Right renal cortex interstitium (tissue), 3 donors: ENCODE results near the gene RPA1. TPM values are rescaled to one million over a fixed set of nuclear protein-coding genes. Genes with fewer than 3 reads are reported as not detected.
A peak's percentile ranks its signal among the peaks of the same experiment; 100 is the strongest.
"Not testable (repeated sequence)": the region's sequence is repeated elsewhere in the genome, so short reads cannot be mapped to it uniquely, and the experiment has no call there.

Experiments
- DNase-seq, 3 donors: peaks; one replicate each; pipeline ENCODE4 v3.0.0-alpha.2; 2013; ENCODE audit warnings: low read depth in 3 of 3, low spot score in 2 of 3
- polyA plus RNA-seq, 3 donors: library from polyadenylated mRNA; unstranded; fragments of 120-200 nt; gene quantifications; one replicate each; pipeline ENCODE4 v1.2.1, GENCODE V29; 2013; ENCODE audit not compliant: insufficient read length in 3 of 3

RPA1 gene
- polyA plus RNA-seq, 3 donors: 120 to 145 (median 132) TPM

GRCh38 chr17:1810450-1811103 is 19.2 kb upstream of the RPA1 start:
- no peak for DNase-seq

DNA sequence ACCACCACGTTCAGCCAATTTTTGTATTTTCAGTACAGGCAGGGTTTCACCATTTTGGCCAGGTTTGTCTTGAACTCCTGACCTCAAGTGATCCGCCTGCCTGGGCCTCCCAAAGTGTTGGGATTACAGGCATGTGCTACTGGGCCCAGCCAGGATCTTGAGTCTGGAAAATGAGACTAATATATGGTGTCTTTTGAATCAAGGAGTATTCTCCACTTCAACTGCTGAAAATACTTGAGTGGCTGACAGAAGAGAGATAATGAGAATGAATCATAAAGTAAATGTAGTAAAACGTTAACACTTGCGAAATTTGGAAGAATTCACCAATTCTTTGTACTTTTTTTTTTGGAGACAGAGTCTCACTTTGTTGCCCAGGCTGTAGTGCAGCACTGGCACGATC is 16.7 kb upstream of the RPA1 start:
- no peak for DNase-seq

GRCh38 chr17:1820528-1821252 is 9.1 kb upstream of the RPA1 start:
- DNase-seq: no peak

DNA sequence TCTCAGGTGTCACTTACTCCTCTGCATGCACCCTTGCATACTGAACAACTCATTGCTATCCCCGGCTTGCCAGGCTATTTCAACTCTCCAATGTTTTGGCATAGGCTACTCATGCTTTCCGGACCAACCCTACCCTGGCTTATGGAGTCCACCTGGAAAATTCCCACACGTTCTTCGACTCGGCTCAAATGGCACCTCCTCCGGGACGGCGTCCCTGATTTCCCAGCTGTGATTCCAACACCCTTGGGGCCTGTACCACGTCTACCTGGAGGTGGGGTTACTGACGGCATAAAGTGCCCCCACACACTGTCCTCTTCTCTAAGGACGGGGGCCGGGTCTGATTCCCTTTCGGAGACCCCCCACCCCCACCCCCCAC is 601 bp upstream of the RPA1 start:
- DNase-seq: no peak

- DNase-seq: peak in 1 of 3 donors; percentile 10
Observed at GRCh38 chr17:1830288-1830687, 483 bp downstream of the RPA1 start.

DNA sequence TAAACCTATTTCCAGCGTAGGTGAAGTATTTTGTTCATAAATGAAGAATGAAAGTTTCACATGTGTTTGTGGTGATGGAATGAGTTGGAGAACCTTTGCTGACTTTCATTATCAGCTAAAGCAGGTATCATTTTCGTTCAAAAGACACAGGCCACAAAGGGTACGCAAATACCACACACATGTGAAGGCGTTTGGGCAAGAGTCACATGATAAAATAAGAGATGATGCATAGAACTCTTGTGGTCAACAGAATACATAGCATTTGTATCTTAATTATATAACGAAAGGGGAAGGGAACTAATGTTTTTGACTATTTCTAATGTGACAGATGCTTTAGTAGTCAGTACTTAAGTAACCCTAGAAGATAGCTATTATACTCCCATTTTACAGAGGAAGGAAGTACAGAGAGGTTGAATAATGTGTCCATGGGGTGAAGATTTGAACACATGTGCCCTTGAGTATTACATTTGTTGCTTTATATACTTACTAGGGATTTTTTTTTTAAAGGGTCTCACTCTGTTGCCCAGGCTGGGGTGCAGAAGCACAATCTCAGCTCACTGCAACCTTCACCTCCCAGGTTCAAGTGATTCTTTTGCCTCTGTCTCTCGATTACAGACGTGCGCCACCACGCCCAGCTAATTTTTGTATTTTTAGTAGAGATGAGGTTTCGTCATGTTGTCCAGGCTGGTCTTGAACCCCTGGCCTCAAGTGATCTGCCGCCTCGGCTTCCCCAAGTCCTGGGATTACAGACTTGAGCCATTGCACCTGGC is 4.8 kb downstream of the RPA1 start:
- DNase-seq: no peak

GRCh38 chr17:1839516-1839915 is 9.7 kb downstream of the RPA1 start:
- no peak for DNase-seq

- DNase-seq: no peak
Observed at GRCh38 chr17:1843947-1844346, 14.1 kb downstream of the RPA1 start.

DNA sequence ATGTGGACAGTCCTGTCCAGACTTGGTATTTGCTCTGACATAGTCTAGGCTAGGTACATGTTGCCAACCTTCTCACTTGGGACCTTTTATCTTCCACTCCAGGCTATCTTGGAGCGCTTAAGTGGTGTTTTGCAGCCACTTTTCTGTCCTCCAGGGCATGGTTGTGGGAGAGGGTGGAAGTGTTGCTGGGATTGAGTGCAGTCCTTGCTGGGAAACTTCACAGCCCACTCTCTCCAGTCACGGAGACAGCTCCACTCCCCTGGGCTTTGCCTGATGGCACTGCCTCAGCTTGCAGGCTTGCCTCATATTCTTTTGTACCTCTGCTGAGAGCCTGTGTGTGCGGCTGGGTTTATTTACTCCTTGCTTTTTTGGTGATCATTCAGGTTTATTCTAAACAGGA is 17.4 kb downstream of the RPA1 start:
- DNase-seq: no peak

DNA sequence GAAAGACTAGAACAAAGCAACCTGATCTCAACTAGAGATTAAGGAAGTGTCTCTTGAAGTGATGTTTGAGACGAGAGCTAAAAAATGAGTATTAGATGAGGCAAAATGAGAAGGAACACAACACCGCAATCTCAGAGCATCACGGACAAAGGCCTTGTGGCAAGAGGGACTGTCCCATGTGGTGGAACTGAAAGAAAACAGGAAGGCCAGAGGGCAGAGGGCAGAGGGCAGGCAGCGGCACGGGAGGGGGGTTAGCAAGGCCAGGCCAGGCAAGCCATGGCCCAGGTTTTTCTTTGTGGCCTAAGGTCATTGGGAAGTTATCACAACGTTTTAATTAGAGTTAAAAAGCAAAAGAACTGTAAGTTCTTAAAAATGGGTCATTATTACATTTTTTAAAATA is 22.5 kb downstream of the RPA1 start:
- no peak for DNase-seq

DNA sequence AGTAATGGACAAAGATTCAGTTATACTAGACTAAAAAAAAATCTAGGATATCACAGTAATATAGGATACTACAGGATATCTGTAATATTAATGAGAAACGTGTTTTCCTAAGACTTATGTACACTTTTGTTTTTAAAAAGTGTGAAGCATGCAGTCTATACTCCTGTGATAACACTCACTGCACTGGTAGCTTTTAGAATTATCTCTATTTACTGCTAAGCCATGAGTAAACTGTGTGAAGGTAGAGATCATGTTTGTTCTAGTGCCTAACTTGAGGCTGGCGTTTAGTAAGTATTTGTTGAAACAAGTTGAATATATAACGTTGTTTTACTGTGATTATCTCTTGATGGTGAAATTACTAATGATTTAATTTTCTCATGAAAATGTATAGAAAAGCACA is 23.9 kb downstream of the RPA1 start:
- no peak for DNase-seq

GRCh38 chr17:1856462-1856861 is 26.7 kb downstream of the RPA1 start:
- DNase-seq: not testable (repeated sequence)

- no peak for DNase-seq
Observed at GRCh38 chr17:1860978-1861377, 31.2 kb downstream of the RPA1 start.

DNA sequence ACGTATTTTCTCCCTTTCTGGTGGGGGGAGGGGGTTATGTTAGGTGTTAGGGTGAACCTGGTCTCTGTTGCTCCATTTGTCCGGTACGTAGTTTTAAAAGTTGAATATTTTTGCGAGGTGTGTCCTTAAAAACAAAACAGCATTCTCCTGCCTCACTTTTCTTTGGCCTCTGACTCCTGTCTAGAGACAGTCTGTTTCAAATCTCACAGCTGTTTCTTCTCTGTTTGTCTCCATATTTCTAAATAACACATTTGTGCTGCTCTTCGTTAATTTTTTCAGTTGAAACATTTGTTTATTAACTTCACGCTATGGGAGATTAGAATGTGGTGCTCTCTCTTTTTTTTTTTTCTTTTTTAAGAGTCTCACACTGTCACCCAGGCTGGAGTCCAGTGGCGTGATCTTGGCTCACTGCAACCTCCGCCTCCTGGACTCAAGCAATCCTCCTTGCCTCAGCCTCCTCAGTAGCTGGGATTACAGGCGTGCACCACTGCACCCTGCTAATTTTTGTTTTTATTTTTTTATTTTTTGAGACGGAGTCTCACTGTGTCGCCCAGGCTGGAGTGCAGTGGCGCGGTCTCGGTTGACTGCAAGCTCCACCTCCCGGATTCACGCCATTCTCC is 31.7 kb downstream of the RPA1 start:
- DNase-seq: no peak

DNA sequence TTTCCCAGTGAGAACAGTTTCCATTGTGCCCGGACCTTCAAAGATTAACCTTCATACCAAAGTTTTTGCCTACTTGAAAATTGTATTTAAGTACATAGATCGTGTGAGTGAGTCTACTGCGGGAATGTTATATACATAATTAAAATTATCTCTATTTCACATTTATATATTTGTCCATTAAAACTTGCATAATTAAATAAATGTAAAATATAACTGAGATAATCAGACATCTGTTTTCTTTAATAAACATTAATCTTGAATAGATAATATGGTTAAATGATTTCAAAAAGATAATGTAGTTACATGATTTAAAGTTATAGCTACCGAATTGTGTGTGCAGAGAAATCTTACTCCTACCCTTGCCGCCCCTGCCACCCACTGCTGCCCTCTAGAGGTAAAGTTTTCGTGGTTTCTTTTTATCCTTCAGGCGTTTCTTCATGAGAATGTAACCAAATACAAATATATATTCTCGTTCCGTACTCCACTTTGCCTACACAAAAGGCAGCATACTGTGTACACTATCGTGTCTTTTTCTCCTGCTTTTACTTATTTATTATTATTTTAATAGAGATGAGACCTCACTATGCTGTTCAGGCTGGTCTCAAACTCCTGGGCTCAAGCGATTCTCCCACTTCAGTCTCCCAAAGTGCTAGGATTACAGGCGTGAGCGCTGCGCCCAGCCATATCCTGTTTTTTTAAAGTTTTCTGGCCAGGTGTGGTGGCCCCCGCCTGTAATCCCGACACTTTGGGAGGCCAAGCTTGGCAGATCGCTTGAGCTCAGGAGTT is 35.6 kb downstream of the RPA1 start:
- no peak for DNase-seq

- DNase-seq: no peak
Observed at GRCh38 chr17:1867307-1867706, 37.5 kb downstream of the RPA1 start.

DNA sequence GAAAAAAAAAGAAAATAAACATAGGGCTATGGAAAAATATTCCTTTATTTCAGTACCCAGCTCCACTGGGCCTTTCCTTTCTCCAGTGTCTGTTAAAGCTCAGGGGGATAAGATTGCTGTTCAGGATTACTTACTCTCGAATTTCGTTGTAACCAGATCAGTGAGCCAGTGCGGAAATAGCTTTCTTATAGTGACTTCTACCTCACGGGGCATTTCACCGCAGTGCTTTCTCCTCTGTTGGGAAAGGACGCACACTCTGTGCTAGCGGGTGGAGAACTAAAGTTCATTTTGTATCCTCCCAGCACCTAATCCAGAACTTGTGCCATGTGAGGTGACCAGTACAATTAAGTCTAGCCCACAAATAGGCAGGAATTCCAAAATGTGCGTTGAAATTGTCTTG is 38.3 kb downstream of the RPA1 start:
- DNase-seq: no peak

- no peak for DNase-seq
Observed at GRCh38 chr17:1870592-1870991, 40.8 kb downstream of the RPA1 start.

DNA sequence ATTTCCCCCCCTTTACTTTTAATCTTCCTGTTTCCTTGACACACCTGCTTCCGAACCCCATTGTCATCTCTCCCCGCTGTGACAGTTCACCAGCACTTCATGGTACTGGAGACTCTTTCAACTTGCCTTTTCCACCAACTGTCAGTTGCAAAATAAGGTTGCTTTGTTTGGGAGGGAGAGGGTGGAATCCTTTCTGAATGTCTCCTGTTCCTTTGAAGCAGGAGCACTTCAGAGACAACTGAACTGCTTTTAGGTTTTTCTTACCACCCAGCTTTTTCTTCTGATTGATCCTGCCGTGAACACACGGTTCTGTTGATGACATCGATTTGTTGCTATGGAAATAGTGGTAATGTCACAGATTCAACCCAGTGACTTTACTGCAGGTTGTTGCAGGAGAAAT is 42.0 kb downstream of the RPA1 start:
- DNase-seq: no peak

GRCh38 chr17:1872254-1872653 is 42.4 kb downstream of the RPA1 start:
- no peak for DNase-seq

GRCh38 chr17:1872976-1873375 is 43.2 kb downstream of the RPA1 start:
- no peak for DNase-seq
